K562 (cell line): ENCODE results near the gene RREB1. TPM values are rescaled to one million over a fixed set of nuclear protein-coding genes. Genes with fewer than 3 reads are reported as not detected.
A peak's percentile ranks its signal among the peaks of the same experiment; 100 is the strongest.

Experiments used
- FOS ChIP-seq: IDR thresholded peaks from 3 replicates; pipeline ENCODE4 v1.6.1; 2011; ENCODE audit not compliant: insufficient read length; ENCODE audit errors: extremely low read depth
- GTF2E2 ChIP-seq: fragments of 200-800 bp; sonication (Bioruptor generic); IDR thresholded peaks from 2 replicates; pipeline ENCODE4 v1.6.1; 2016; ENCODE audit warnings: missing genetic modification characterization, missing compliant biosample characterization
- MEF2D ChIP-seq: conservative IDR thresholded peaks from 2 replicates; pipeline ENCODE4 v1.6.1; 2016; ENCODE audit warnings: low read depth, missing genetic modification characterization, missing compliant biosample characterization
- PHF8 ChIP-seq: fragments of 200-600 bp; sonication (generic); IDR thresholded peaks from 2 replicates; pipeline ENCODE4 v1.6.1; 2012; ENCODE audit warnings: mixed run types, mild to moderate bottlenecking, inconsistent platforms, low read length, moderate library complexity, borderline replicate concordance
- RAD21 ChIP-seq, 2 experiments: fragments of 250-450 bp in 1 of 2; fragments of 450-650 bp in 1 of 2; sonication (Bioruptor Pico) in 1 of 2; formaldehyde crosslinking in 1 of 2; IDR thresholded peaks in 1 of 2; conservative IDR thresholded peaks in 1 of 2; 2 replicates each; pipeline versions ENCODE4 v1.4.0 to v1.8.0; 2020 to 2022; ENCODE audit warnings: mild to moderate bottlenecking in 2 of 2, moderate library complexity in 1 of 2
- TAF15 ChIP-seq: fragments of 200-400 bp; formaldehyde crosslinking; IDR thresholded peaks from 2 replicates; pipeline ENCODE4 v1.6.1; 2017; ENCODE audit warnings: mild to moderate bottlenecking, low read depth, low read length, moderate library complexity
- TAF7 ChIP-seq: fragments of 450-650 bp; IDR thresholded peaks from 2 replicates; pipeline ENCODE4 v1.6.1; 2016; ENCODE audit warnings: missing genetic modification characterization, missing compliant biosample characterization
- ZBTB9 ChIP-seq: fragments of 450-650 bp; formaldehyde crosslinking; IDR thresholded peaks from 2 replicates; pipeline ENCODE4 v1.4.0; 2020; ENCODE audit warnings: mild to moderate bottlenecking, moderate library complexity
- ZNF174 ChIP-seq: fragments of 250-450 bp; sonication (Bioruptor Pico); IDR thresholded peaks from 2 replicates; pipeline ENCODE4 v1.4.0; 2020; ENCODE audit warnings: mild to moderate bottlenecking
- ZNF354B ChIP-seq: fragments of 250-450 bp; sonication (Bioruptor Pico); IDR thresholded peaks from 2 replicates; pipeline ENCODE4 v1.4.0; 2020
- ZNF699 ChIP-seq: fragments of 250-450 bp; sonication (Bioruptor Pico); IDR thresholded peaks from 2 replicates; pipeline ENCODE4 v1.8.0; 2021; ENCODE audit warnings: mild to moderate bottlenecking, moderate library complexity; ENCODE audit not compliant: insufficient replicate concordance
- polyA plus RNA-seq, 8 experiments: library from polyadenylated mRNA; depleted of rRNA in 4 of 8; stranded (reverse) in 5 of 8; unstranded in 3 of 8; fragments of >200 nt; fragmentation: Nextera tagmentation in 2 of 8; fragmentation: Illumina TruSeq in 1 of 8; extraction: Ambion mirVana in 2 of 8; extraction: Trizol in 1 of 8; gene quantifications; 2 replicates each; pipeline versions ENCODE4 v1.2.1 to v1.2.3, GENCODE V29; 2011 to 2014; ENCODE audit warnings: inconsistent platforms in 1 of 8, missing spikeins in 1 of 8
- total RNA-seq, 7 experiments: library from RNA; depleted of rRNA in 6 of 7; stranded (reverse); fragments of >200 nt in 6 of 7; fragmentation: Illumina TruSeq in 2 of 7; extraction: Trizol in 2 of 7; gene quantifications; 2 replicates each; pipeline versions ENCODE4 v1.2.1 to v1.2.3, GENCODE V29; 2011 to 2021; ENCODE audit warnings: low replicate concordance in 1 of 7
- TF ChIP-seq, protein P1 (sequence below): fragments of 450-650 bp; IDR thresholded peaks from 2 replicates; pipeline ENCODE4 v1.6.1; 2014; ENCODE audit warnings: low read depth, mild to moderate bottlenecking, moderate library complexity, borderline replicate concordance
- TF ChIP-seq, protein P2 (sequence below): fragments of 250-450 bp; sonication (Bioruptor Pico); IDR thresholded peaks from 2 replicates; pipeline ENCODE4 v1.9.0; 2021; ENCODE audit warnings: mild to moderate bottlenecking, inconsistent platforms
- TF ChIP-seq, protein P3 (sequence below): sonication (generic); formaldehyde crosslinking; IDR thresholded peaks from 2 replicates; pipeline ENCODE4 v1.8.0; 2023; ENCODE audit warnings: missing genetic modification reagents, mild to moderate bottlenecking, borderline replicate concordance

RREB1 gene
- total and polyA plus RNA-seq, 9 of the 15 experiments (the other 6 are each of a cell fraction or from before 2014, with no cell fraction given) = 3.3 to 64.2 (median 19.3) TPM

- no peak for TF ChIP-seq ZBTB9 (CRISPR knock-in tag)
- TF ChIP-seq PHF8 = no peak
- no peak for TF ChIP-seq TAF7
- no peak for TF ChIP-seq ZNF699
- no peak for TF ChIP-seq ZNF354B (CRISPR knock-in tag)
- TF ChIP-seq, protein P1, sequence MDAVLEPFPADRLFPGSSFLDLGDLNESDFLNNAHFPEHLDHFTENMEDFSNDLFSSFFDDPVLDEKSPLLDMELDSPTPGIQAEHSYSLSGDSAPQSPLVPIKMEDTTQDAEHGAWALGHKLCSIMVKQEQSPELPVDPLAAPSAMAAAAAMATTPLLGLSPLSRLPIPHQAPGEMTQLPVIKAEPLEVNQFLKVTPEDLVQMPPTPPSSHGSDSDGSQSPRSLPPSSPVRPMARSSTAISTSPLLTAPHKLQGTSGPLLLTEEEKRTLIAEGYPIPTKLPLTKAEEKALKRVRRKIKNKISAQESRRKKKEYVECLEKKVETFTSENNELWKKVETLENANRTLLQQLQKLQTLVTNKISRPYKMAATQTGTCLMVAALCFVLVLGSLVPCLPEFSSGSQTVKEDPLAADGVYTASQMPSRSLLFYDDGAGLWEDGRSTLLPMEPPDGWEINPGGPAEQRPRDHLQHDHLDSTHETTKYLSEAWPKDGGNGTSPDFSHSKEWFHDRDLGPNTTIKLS = no peak
- TF ChIP-seq, protein P2, sequence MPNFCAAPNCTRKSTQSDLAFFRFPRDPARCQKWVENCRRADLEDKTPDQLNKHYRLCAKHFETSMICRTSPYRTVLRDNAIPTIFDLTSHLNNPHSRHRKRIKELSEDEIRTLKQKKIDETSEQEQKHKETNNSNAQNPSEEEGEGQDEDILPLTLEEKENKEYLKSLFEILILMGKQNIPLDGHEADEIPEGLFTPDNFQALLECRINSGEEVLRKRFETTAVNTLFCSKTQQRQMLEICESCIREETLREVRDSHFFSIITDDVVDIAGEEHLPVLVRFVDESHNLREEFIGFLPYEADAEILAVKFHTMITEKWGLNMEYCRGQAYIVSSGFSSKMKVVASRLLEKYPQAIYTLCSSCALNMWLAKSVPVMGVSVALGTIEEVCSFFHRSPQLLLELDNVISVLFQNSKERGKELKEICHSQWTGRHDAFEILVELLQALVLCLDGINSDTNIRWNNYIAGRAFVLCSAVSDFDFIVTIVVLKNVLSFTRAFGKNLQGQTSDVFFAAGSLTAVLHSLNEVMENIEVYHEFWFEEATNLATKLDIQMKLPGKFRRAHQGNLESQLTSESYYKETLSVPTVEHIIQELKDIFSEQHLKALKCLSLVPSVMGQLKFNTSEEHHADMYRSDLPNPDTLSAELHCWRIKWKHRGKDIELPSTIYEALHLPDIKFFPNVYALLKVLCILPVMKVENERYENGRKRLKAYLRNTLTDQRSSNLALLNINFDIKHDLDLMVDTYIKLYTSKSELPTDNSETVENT (CRISPR knock-in tag) = no peak
- no peak for TF ChIP-seq FOS
- no peak for TF ChIP-seq TAF15
- TF ChIP-seq ZNF174 (CRISPR knock-in tag) = no peak
- TF ChIP-seq RAD21 (CRISPR knock-in tag; conservative IDR thresholded peaks at IDR 0.05 in 1 of 2, IDR thresholded peaks at IDR 0.05 in 1 of 2) = peak; percentile 37 to 49
- TF ChIP-seq MEF2D (tag) = no peak; the same call in 1 of the 2 replicates
- TF ChIP-seq, protein P3, sequence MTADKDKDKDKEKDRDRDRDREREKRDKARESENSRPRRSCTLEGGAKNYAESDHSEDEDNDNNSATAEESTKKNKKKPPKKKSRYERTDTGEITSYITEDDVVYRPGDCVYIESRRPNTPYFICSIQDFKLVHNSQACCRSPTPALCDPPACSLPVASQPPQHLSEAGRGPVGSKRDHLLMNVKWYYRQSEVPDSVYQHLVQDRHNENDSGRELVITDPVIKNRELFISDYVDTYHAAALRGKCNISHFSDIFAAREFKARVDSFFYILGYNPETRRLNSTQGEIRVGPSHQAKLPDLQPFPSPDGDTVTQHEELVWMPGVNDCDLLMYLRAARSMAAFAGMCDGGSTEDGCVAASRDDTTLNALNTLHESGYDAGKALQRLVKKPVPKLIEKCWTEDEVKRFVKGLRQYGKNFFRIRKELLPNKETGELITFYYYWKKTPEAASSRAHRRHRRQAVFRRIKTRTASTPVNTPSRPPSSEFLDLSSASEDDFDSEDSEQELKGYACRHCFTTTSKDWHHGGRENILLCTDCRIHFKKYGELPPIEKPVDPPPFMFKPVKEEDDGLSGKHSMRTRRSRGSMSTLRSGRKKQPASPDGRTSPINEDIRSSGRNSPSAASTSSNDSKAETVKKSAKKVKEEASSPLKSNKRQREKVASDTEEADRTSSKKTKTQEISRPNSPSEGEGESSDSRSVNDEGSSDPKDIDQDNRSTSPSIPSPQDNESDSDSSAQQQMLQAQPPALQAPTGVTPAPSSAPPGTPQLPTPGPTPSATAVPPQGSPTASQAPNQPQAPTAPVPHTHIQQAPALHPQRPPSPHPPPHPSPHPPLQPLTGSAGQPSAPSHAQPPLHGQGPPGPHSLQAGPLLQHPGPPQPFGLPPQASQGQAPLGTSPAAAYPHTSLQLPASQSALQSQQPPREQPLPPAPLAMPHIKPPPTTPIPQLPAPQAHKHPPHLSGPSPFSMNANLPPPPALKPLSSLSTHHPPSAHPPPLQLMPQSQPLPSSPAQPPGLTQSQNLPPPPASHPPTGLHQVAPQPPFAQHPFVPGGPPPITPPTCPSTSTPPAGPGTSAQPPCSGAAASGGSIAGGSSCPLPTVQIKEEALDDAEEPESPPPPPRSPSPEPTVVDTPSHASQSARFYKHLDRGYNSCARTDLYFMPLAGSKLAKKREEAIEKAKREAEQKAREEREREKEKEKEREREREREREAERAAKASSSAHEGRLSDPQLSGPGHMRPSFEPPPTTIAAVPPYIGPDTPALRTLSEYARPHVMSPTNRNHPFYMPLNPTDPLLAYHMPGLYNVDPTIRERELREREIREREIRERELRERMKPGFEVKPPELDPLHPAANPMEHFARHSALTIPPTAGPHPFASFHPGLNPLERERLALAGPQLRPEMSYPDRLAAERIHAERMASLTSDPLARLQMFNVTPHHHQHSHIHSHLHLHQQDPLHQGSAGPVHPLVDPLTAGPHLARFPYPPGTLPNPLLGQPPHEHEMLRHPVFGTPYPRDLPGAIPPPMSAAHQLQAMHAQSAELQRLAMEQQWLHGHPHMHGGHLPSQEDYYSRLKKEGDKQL (CRISPR knock-in tag) = no peak
- no peak for TF ChIP-seq GTF2E2 (tag)
These were observed 35.8 kb downstream of the RREB1 start (continued) for GRCh38 chr6:7143476-7143974.
